HepG2 (cell line): Measurements from ENCODE around the gene MRPL14. TPM values are rescaled to one million over a fixed set of nuclear protein-coding genes. Genes with fewer than 3 reads are reported as not detected.

ENCODE experiments used
- CENPBD1 ChIP-seq: sonication (generic); formaldehyde crosslinking; IDR thresholded peaks from 2 replicates; pipeline ENCODE4 v1.8.0; 2022; ENCODE audit warnings: missing genetic modification reagents, low read depth, mild to moderate bottlenecking, borderline replicate concordance
- GPBP1L1 ChIP-seq: sonication (generic); formaldehyde crosslinking; IDR thresholded peaks from 2 replicates; pipeline ENCODE4 v1.5.0; 2020; ENCODE audit warnings: mild to moderate bottlenecking, missing genetic modification reagents
- IRF2 ChIP-seq: IDR thresholded peaks from 2 replicates; pipeline ENCODE4 v1.6.1; 2018; ENCODE audit warnings: missing genetic modification reagents, missing compliant biosample characterization
- MBD4 ChIP-seq: IDR thresholded peaks from 2 replicates; pipeline ENCODE4 v1.6.1; 2012; ENCODE audit warnings: low read length, inconsistent platforms, borderline replicate concordance
- MTF1 ChIP-seq: sonication (generic); formaldehyde crosslinking; IDR thresholded peaks from 2 replicates; pipeline ENCODE4 v1.5.0; 2020; ENCODE audit warnings: missing genetic modification reagents
- PAXIP1 ChIP-seq: sonication (generic); formaldehyde crosslinking; conservative IDR thresholded peaks from 2 replicates; pipeline ENCODE4 v1.4.0; 2020; ENCODE audit warnings: mild to moderate bottlenecking, missing genetic modification reagents, moderate library complexity
- PBX2 ChIP-seq: IDR thresholded peaks from 2 replicates; pipeline ENCODE4 v1.6.1; 2016; ENCODE audit warnings: control low read depth
- RELA ChIP-seq: sonication (generic); formaldehyde crosslinking; IDR thresholded peaks from 2 replicates; pipeline ENCODE4 v1.4.0; 2020; ENCODE audit warnings: missing genetic modification reagents
- RXRA ChIP-seq: sonication (generic); formaldehyde crosslinking; IDR thresholded peaks from 2 replicates; pipeline ENCODE4 v1.5.1; 2020; ENCODE audit warnings: missing genetic modification reagents
- SAP130 ChIP-seq: IDR thresholded peaks from 2 replicates; pipeline ENCODE4 v1.6.1; 2016; ENCODE audit warnings: low read depth
- ZMAT3 ChIP-seq: sonication (generic); formaldehyde crosslinking; conservative IDR thresholded peaks from 2 replicates; pipeline ENCODE4 v1.7.0; 2021; ENCODE audit warnings: missing genetic modification reagents
- ZNF17 ChIP-seq: sonication (generic); formaldehyde crosslinking; IDR thresholded peaks from 2 replicates; pipeline ENCODE4 v1.5.0; 2020; ENCODE audit warnings: mild to moderate bottlenecking, missing genetic modification reagents
- ZNF547 ChIP-seq: sonication (generic); formaldehyde crosslinking; IDR thresholded peaks from 2 replicates; pipeline ENCODE4 v1.5.1; 2020; ENCODE audit warnings: mild to moderate bottlenecking, missing genetic modification reagents
- ZNF550 ChIP-seq: sonication (generic); formaldehyde crosslinking; IDR thresholded peaks from 2 replicates; pipeline ENCODE4 v1.4.0; 2020; ENCODE audit warnings: mild to moderate bottlenecking, missing genetic modification reagents, borderline replicate concordance
- ZNF709 ChIP-seq: sonication (generic); formaldehyde crosslinking; IDR thresholded peaks from 2 replicates; pipeline ENCODE4 v1.5.0; 2020; ENCODE audit warnings: mild to moderate bottlenecking, missing genetic modification reagents
- ZNF713 ChIP-seq: sonication (generic); formaldehyde crosslinking; IDR thresholded peaks from 2 replicates; pipeline ENCODE4 v1.4.0; 2020; ENCODE audit warnings: mild to moderate bottlenecking, missing genetic modification reagents
- ZNF775 ChIP-seq: sonication (generic); formaldehyde crosslinking; IDR thresholded peaks from 2 replicates; pipeline ENCODE4 v1.4.0; 2020; ENCODE audit warnings: missing genetic modification reagents, mild to moderate bottlenecking, moderate library complexity, borderline replicate concordance
- ZNF850 ChIP-seq: sonication (generic); formaldehyde crosslinking; conservative IDR thresholded peaks from 2 replicates; pipeline ENCODE4 v1.9.0; 2021; ENCODE audit warnings: mild to moderate bottlenecking, missing genetic modification reagents
- polyA plus RNA-seq, 8 experiments: library from polyadenylated mRNA; depleted of rRNA in 3 of 8; stranded (reverse) in 7 of 8; unstranded in 1 of 8; fragments of >200 nt; fragmentation: Illumina TruSeq in 4 of 8; extraction: Trizol in 4 of 8; gene quantifications; 2 replicates each; pipeline versions ENCODE4 v1.2.1 to v1.2.3, GENCODE V29; 2011 to 2016; ENCODE audit warnings: low read depth in 4 of 8, missing spikeins in 1 of 8, mixed read lengths in 1 of 8; ENCODE audit not compliant: insufficient read depth in 1 of 8
- total RNA-seq, 5 experiments: library from RNA; depleted of rRNA; stranded (reverse); fragments of >200 nt; fragmentation: Illumina TruSeq; extraction: Trizol; gene quantifications; 2 replicates each; pipeline ENCODE4 v1.2.3, GENCODE V29; 2016; ENCODE audit warnings: low read depth in 1 of 5

Gene MRPL14
- total and polyA plus RNA-seq, 2 of the 13 experiments (the other 11 are each of a cell fraction or from before 2014, with no cell fraction given) = 157 to 178 TPM

- TF ChIP-seq PBX2 (CRISPR knock-in tag) (no peak), ZNF17 (CRISPR knock-in tag) (no peak), ZNF850 (CRISPR knock-in tag) (no peak), ZMAT3 (CRISPR knock-in tag) (no peak), ZNF547 (CRISPR knock-in tag) (no peak), IRF2 (CRISPR knock-in tag) (0 out of 2 replicates have a peak, but pooled peaks have one; percentile 48), MTF1 (CRISPR knock-in tag) (no peak), ZNF709 (CRISPR knock-in tag) (no peak), ZNF550 (CRISPR knock-in tag) (no peak), RXRA (CRISPR knock-in tag) (no peak), ZNF775 (CRISPR knock-in tag) (no peak), RELA (CRISPR knock-in tag) (no peak), ZNF713 (no peak), CENPBD1 (CRISPR knock-in tag) (no peak), GPBP1L1 (no peak), MBD4 (no peak), PAXIP1 (CRISPR knock-in tag) (no peak), SAP130 (CRISPR knock-in tag) (peak; percentile 48)
Measured at GRCh38 chr6:44133003-44133931, 6.0 kb upstream of the MRPL14 start (continued).
